Activated T-cell treated with anti-CD3 and anti-CD28 coated beads, Interleukin-2, amount 50 U/mL, for 1 hour (primary cell): Measurements from ENCODE around the gene ACTL10.

Source experiments
- DNase-seq: peaks from one replicate; pipeline ENCODE4 v3.0.0-alpha.2; 2020

Gene ACTL10

DNA sequence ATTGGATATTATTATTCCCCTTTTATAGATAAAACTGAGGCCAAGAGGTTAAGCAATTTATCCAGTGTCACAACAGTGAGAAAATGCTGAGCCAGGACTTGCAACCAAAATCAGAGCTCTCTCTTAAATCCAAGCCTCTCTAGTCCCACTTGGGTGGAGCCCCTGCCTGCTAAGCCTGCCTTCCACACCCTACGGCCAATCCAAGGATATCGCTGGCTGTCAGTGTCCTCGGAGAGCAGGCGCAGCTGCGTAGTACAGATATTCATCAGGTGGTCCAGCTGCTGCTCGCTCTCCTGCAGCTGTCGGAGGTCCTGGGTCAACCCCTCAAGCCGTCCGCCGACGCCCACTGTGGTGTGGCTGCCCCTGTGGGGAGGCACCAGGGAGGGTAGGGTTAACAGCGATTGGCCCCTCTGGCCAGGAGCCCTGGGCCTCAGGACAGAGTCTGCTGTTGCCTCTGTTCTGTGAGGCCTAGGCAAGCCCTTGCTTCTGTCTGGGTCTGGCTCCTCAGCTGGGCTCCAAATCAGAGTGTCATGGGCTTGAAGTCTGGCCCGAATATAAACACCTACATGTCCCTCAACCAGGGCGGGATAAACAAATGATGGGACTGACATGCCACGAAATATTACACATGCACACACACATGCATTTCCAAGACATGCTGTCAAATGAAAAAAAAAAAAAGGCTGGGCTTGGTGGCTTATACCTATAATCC is 11.4 kb downstream of the ACTL10 start:
- DNase-seq, result no peak

DNA sequence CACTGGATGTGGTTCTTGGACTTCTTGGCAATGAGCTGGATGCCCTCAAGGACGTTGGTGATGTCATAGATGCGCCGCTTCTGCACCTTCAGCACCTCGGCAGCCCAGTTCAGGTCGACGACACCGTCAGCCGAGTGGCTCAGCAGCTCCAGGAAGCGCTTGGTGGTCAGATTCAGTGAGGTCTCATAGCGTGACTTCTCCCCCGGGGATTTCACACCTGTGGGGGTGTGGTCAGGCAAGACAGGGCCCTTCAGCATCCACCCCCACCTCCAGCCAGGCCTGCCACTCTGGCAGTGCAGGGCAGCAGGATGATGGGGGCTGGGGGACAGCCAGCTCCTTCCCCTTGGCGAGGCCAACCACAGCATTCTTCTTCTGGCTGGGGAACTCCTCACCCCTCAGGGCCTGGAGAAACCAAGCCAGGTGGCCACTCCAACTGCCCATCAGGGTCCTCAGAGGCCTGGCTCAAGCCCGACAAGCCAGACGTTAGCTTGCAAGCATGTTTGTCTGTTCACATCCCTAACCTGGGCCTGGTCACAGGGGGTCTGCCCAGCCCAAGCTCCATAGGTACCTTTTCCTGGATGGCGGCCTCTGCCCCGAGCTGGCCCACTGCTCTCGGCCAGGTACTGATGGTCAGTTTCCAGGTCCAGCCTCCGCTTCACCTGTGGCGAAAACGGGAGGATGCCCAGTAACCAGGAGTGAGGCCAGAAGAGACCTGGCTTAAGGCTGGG is 13.2 kb downstream of the ACTL10 start:
- peak; percentile 49 for DNase-seq

DNA sequence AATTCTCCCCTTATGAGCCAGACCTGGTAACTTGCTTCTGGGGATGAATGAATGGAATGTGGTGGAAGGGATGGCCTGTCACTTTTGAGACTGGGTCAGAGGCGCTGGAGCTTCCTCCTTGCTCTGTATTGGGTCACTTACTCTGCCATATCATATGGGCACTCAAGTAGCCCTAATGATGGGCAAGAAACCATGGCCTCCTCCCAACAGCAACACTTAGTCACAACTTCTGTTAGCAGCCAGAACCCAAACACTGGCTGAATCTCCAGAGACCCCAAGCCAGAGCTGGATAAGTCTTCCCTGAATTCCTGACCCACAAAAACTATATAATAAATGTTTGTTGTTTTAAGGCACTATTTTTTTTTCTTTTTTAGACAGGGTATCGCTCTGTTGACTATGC is 13.9 kb downstream of the ACTL10 start:
- DNase-seq, result no peak

DNA sequence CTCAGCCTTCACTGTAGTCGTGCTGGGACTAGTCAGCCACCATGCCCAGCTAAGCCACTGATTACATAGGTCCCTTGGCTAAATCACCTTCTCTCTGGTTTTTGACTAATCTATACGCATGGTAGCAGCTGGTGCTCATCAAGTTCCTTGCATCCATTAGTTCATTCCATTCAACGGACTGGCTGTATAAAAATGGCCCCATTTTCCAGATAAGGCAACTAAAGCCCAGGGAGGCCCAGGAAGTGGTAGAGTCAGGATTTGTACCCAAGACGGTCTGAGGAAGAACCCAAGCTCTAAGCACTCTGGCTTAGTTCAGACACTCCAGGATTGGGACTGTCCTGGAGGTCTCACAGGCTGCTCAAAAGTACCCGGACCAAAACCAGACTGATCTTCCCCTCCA is 14.5 kb downstream of the ACTL10 start:
- no peak for DNase-seq

DNA sequence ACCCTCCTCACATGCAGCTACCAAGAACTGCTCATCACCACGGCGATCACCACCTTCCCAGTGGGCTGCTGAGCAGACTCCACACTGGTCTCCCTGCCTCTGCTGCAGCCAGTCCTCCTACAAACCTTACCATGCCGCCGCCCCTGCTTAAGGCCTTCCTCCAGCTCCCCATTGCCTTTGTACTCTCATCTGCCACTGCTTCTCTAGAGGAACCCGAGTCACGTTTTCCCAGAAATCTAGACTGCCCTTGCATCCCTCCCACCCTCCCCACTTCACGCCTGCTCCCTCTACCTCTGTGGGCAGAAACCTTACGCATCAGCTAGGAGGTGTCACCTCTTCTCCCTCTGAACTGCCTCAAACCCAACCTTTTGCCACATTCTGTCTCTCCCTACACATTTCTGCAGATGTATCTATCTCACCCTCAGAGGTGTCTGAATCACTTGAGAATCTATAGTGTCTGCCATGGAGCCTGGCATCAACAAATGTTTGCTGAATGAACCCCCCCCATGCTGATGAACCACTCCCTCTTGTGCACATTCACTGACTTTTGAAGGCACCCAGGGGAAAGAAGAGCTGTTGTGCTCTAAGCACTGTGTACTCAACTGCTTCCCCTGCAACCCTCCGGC is 15.1 kb downstream of the ACTL10 start:
- DNase-seq, result no peak

- DNase-seq, result no peak
Observed at GRCh38 chr20:33684533-33685327, 18.0 kb downstream of the ACTL10 start.

DNA sequence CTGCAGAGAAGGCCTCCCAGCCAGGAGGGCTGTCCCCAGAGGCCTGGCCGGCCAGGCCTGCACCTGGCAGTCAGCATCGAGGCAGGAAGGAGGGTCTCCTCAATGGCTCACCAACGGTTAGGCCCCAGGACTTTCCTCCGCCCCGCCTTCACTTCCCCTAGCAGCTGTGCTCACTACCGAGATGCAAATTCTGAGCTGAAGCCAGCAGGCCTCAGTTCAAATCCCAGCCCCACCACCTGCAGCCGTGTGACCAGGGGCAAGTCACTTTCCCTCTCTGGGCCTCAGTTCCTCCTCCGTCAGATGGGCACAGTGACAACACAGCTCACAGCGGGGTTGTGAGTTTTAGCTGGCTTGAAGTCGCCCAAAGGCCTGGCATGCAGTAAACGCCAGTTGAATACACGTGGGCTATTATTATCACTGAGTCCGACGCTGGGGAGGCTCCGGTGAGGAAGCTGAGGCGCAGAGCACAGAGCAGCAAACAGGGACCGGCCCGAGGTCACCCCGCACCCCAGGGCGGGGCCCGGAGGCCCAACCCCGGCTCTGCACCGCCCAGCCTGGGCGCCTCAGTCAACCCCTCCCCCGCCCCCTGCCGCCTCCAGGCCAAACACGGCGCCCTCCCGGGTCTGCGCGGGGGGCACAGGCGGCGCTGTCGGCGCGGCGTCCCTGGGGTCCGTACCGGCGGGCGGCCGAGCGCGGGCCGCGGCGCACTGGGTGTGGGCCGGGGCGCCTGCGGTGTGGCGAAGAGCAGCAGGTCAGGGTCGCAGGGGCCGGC is 18.8 kb downstream of the ACTL10 start:
- peak; percentile 46 for DNase-seq

DNA sequence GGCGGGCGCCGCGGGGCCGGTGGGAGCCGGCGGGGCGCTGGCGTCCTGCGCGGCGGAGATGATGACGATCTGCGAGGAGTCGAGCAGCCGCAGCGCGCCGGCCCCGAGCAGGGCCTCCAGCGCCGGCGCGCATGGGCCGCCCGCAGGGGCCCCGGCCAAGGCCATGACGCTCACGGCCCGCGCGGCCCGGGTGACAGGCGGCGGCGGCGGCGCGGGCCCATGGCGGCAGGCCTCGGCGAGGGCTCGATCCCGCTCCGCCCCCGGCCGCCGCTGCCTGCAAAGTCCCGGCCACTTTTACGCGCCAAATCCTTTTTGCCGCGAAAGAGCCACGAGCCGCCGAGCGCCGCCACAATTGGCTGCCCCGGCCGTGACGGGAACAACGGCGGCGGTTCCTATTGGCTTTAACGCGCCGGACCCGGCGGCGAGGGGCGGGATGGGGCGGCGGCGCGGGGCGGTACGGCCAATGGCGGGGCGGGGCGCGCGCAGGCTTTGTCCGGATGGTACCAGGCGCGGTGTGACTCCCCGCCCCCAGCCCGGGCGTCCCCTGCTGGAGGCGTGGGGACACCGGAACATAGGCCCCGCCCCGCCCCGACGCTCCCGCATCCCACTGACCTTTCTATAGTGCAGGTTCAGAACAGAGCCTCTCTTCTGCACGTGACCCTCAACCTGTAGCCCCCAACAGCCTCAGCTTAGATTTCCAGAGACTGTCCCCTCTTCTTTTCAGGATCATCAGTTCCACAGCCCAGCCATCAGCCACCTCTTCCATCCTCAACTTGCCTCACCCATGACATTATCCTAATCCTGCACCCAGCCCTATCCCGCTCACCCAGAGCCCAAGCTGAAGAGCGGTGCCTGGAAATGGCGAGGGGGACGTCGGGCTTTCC is 19.6 kb downstream of the ACTL10 start, which contains the start of gene E2F1:
E2F1 (minus strand) TSS at position 286 of the 884 bp plus-strand sequence; CDS start at position 165, 121 bp downstream.
- peak; percentile 95 for DNase-seq

- no peak for DNase-seq
Observed at GRCh38 chr20:33686984-33687366, 20.2 kb downstream of the ACTL10 start.

GRCh38 chr20:33687370-33687915 is 20.7 kb downstream of the ACTL10 start:
- DNase-seq, result no peak

DNA sequence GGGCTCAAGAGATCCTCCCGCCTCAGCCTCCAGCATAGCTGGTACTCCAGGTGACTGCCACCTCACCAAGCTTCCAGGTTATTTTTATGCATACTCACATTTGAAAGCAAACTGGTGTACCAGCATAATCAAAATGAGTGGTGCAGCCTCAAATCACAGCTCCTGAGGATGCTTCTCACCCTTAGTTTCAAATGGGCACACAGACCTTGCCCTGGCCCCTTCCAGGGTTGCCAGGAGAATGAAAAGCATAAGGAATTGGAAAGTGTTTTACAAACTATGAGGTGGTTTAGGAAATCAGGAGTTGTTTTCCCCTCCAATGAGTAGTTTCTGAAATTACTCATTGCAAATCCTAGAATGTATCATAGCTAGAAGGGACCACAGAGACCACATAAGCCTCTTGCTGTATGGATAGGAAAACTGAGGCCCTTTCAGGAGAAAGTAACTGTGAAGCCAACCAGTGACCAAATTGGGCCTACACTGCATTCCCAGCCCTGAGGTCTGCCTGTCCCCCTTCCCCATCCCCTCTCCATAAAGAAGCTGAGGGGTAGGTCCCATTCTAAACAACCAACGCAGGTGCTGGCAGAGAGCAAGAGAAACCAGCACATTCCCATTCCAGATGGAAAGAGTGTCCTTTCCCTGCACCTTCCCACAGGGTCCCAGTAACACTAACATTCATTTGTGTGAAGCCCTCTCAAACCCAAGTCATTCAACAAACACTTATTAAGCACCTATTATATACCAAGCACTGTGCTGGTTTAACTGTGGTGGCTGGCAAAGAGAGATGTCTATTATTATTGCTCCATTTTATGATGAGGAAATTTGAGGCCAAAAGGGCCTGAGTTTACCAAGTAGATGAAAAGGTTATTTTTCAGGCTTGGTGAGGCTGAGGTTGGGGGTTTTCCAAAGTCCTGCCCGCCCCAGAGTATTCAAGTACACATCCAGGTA is 21.5 kb downstream of the ACTL10 start:
- DNase-seq, result no peak

GRCh38 chr20:33688938-33689424 is 22.2 kb downstream of the ACTL10 start:
- no peak for DNase-seq

DNA sequence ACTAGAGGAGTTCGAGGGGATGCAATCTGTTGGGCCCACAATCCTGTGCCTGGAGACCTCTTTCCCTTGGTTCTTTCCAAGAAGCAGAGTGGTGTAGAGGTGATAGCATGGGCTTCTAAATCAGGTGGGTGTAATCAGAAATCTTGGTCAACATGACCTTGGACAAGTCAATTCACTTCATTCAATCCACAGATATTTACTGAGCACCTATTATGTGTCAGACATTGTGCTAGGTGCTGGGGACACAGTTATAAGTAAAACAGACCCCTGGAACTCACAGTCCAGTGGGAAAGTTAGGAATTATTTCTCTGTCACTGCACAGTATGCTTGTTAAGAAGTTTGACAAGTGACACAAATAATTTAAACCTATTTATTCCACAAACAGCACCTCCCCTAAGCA is 22.8 kb downstream of the ACTL10 start:
- no peak for DNase-seq

GRCh38 chr20:33689973-33690372 is 23.2 kb downstream of the ACTL10 start:
- DNase-seq, result peak; percentile 64

DNA sequence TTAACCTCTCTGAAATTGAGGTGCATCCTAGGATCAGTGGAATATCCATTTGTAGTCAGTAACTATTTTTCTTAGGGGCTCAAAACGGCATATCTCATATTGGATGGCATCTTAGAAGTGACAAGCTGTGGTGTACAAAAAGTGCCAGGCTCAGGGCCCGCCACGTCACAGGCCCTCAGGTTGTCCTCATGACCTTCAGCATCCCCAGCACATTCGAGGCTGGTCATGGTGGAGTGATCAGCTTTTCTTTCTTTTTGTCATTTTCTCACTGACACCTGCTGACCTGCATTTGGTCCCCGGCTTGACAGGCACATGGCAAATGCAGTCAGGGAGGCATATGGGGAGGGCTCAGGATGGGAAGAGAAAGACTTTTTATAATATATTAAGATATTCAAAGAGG is 26.5 kb downstream of the ACTL10 start:
- no peak for DNase-seq

- DNase-seq, result no peak
Observed at GRCh38 chr20:33693741-33694638, 27.2 kb downstream of the ACTL10 start.

- DNase-seq, result no peak
Observed at GRCh38 chr20:33694639-33695012, 27.9 kb downstream of the ACTL10 start.

GRCh38 chr20:33696448-33696847 is 29.7 kb downstream of the ACTL10 start:
- no peak for DNase-seq

DNA sequence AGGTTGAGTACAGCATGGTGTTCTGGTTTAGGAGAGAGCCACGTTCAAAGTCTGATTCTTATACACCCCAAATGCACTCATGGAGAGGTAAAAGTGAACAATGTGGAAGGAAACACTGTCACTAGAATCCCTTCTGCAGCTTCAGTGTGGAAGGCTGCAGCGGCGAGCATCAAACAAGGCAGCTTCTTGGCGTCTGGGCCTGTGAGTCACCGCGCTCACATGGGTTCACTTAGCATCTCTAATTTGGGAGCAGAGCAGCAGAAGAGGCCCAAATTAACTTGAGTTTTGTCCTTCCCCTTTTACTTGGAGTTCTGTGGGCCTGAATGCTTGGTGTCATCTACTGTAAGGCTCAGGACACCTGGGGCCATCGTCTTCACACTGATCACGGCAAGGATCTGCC is 30.4 kb downstream of the ACTL10 start:
- no peak for DNase-seq
